NCI-H1048 (cell line): Measurements from ENCODE around the gene CDCA8.
"Not testable (repeated sequence)": the region's sequence is repeated elsewhere in the genome, so short reads cannot be mapped to it uniquely, and the experiment has no call there.

Experiments
- DNase-seq: peaks from one replicate; lab custom pipeline; 2025; lab: John Stamatoyannopoulos, UW

CDCA8 gene

DNA sequence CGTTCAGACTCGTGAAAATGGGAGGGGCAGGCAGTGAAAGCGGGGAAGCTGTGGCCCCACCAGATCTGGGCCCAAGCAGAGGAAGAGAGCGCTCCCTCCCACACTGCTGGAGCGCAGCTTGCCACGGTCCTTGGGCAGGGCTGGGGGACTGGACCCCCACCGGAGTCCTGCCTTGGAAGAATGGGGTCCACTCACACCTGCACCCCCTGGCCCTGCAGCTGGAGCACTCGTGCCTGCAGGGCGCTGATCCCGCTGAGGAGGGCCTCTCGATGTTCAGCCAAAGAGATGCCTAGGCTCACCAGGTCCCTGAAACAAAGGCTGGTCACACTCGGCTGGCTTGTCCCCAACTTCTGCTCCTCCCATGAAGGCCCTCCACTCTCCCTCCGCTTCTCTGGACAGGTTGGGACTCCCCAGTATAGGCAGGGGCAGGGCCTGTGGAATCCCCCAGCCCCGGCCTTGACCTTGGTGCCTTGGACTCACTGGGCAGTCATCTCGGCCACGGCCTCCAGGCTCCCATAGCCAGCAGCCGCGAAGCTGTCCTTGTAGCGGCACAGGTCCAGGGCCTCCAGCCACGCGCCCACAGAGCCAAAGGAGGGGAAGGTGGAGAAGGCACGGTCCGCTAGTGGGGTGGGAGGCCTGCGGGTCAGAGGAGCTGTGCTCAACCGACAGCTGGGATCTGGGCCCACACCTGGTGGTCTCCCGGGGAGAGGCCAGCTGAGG, 26.0 kb downstream of the CDCA8 start:
- DNase-seq: no peak

DNA sequence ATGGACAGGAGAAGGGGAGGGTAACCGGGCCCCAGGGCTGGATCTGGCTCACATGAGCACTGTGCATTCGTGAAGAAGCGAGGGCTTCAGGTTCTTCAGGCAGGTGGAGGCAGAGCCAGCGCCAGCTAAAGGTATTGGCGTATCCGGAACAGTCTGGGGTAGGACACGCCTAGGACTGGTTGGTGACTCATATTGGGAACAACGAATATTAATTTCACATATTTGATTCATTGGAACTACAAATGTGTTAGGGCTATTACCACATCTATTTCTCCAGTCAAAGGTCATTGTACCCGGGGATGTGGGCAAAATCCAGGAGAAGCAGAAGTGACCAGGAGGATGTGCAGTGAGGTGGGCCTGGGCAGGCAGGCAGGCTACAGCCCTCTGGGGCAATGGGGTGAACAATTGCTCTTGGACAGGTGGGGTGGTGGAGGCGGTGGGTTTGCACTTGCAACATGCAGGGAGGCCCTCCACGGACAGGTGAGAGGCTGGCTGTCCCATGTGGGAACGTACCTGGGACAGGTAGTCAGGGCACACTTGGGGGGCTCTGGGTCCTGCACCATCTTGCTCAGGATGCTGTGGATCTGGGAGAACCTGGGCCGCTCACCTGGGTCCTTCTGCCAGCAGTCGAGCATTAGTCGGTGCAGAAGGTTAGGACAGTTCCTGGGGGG, 26.7 kb downstream of the CDCA8 start:
- no peak for DNase-seq

DNA sequence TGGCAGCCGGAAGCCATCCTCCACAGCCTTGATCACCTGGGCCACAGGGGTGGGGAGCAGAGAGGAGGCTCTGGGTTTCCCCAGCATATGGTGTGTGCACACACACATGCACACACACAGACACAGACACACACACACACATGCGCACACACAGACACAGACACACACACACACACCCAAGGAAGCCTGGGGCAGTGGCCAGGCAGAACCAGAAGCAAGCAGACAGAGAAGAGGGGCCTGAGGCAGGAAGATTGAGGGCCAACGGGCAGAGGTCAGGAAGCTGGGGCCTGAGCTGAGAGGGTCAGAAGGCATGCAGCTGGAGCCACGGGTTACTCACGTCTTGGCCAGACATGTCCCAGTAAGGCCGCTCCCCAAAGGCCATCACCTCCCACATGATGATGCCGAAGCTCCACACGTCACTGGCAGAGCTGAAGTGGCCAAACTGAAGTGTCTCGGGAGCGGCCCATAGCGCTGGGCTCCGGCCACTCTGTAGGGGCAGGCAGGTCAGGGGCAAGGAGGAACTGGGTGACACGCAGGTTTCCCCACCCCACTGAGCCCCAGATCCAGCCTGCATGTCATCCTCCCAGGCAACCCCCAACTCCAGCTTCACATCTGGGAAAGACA, 27.4 kb downstream of the CDCA8 start:
- DNase-seq: no peak

DNA sequence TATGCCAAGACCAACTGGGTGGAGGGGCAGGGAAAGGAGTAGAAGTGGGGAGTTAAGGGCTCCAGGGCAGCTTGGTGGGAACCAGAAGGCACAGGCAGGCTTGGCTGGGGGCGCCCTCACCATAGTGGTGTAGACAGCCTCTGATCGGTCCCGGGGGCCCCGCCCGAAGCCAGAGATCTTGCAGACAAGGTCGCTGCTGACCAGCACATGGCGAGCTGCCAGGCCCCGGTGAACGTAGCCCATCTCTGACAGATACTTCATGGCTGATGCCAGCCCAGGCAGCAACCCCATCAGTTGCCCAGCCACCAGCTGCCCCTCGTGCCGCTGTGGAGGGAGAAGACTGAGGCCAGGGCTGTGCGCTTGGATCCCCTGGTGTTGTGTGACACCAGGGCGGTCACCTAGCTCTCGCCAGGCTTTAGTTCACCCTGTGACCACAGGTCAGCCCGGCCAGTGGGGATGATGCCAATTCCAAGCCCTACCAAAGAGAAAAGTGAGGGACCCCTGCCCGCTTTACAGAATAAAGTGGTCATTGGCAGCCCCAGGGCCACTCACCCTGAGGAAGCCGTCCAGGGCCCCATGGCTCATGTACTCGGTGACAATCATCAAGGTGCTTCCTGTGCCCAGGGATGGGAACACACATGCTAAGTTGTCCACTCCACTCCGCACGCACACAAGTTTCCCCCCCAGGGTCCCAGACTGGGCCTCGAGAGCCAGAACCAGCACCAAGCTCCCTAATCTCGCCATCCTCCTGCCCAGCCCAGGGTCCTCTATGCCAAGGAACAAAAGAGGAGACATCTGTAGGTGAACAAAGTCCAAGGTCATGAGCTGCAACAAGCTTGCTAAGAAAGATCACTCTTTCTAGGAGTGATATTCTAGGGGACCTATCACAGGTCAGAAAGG, 28.2 kb downstream of the CDCA8 start:
- no peak for DNase-seq

DNA sequence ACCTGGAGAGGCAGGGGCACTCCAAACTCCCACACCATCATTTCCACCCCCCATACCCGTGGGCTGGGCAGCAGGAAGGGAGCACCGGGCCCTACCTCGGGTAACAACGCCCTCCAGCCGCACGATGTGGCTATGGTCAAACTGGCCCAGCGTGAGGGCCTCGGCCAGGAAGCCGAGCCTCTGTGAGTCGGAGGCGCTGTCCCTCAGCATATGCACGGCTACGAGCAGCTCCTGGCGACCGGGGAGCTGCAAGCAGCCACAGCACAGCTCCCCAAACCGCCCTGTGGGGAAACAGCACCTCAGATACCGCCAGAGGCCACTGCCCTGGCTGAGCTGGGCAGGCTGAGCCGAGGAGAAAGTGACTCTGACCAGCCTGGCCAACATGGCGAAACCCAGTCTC, 29.2 kb downstream of the CDCA8 start:
- DNase-seq: no peak

DNA sequence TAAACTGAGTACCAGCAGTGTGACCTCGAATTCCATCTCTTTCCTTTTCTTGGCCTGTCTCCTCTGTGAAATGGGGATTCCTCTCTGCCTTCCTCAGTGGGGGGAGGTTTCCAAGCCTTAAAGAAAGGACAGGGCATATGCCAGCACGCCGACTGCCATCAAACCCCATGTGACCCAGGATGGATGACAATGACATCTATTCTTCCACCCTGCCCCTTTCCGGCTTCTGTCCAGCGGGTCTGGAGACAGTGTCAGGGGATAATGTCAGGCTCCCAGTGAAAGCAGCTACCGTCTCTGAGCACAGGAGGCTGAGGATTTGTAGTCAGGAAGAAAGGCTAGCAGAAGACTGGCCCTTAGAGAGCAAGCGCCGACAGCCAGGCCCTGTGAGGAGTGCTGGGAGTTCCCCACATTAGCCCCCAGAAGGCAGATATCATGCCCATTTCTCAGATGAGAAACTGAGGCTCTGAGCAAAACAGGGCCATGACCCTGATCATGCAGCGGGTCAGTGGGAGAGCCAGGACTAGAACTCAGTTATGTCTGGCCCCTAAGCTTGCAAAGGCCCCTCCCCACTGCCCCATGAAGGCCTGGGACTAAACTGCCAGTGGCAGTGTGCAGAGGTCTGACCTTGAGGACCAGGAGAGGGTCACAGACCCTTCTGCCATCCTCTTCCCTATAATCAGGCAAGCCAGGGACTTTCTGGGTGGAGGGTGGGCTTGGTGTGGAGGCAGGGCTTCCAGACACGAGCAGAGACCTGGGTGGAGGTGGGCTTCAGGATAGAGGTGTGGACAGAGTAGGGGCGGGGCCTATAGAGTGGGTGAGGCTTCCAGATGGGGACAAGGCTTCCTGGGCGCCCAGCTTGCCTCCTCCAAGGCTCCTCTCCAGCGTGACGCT, 30.1 kb downstream of the CDCA8 start:
- no peak for DNase-seq

DNA sequence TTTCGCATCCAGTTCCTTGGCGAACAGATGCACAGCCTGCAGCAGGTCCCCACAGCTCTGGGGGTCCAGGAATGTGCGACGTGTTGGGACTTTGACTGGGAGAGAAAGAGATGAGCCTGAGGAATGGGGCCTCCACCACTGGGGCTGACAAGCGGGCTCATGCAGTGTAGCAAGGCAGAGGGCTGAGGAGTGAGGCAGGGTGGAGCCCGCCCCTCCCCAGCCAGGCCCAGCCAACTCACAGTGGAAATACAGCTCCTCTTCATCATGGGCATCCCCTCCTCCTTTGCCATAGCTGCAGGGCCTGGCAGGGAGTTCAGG, 30.7 kb downstream of the CDCA8 start:
- DNase-seq: no peak

DNA sequence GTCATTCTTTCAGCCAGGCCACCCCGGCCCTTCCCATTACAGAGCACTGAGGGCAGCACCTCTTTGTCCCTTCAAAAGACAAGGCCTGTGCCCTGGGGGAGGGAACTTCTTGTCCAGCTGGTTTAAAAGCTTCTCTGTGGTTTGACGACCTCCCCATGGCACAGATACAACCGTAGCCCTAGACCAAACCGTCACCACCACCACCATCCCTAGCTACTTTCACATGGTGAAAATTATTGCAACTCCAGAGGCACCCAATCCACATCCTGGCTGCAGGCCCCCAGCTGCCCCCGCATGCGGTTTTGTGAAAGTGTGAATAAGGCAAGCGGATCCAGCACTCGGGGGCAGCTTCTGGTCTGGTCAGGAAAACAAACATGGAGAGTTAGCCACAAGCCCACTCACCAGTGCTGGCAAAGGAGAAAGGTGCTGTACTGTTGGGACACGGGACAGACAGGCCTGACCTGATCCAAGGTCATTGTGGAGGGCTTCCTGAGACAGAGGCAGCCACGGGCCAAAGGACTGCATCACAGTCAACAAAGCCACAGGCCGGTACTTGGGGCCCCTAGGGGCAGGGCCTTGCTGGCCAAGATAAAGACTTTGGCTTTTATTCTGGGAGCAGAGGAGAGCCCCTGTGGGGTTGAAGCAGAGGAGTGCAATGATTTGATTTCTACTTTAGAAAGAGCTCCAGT, 31.2 kb downstream of the CDCA8 start:
- DNase-seq: no peak

DNA sequence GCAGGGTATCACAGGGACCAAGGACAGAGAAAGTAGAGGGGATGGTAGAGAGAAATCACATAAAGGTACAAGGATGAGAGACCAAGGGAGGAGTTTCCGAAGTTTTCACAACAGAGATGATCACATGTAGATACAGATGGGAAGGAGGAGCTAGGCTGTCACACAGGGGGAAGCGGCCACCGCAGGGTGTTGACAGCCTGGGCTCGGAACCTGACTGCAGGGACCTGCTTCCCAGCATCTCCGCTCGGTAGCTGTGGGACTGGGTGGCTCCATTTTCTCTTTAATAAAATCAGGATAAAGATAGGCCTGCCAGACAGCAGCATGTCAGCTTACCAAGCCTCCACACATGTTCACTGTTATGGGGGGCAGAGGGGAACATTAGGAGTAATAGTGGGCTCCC, 32.3 kb downstream of the CDCA8 start:
- DNase-seq: no peak

DNA sequence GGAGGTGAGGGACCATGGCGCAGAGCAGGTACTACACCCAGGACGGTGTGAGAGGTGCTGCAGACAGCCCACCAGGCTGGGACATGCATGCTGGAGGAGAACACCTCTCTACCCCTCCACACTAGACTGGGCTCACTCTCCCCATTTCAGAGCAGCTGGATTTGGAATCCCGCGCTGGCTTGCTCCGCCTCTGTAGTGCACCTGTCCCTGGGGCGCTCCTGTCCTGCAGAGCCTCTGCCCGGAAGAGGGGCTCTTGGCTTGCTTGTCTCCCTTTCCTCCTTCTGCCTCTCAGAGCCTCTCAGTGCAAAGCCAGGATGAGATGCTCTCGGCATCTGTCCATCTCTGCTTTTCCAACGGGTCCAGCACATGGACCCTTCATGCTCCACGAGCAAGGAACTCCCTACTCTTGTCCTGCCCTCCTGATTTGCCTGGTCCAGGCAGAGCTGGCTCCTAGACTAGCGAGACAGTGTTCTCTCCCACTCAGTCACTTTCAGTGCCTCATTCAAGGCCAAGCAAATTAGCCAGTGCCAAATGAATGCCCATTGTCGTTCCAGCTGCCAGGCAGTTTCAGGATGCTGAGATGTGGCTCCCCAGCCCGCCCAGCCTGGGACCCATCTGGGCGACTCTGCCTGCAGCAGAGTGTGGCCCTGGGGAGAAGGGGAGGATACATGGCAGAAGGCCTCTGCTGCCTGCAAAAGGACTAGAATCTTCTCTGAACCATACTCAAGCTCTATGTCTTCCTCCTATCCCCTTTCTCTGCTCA, 33.7 kb downstream of the CDCA8 start:
- no peak for DNase-seq

DNA sequence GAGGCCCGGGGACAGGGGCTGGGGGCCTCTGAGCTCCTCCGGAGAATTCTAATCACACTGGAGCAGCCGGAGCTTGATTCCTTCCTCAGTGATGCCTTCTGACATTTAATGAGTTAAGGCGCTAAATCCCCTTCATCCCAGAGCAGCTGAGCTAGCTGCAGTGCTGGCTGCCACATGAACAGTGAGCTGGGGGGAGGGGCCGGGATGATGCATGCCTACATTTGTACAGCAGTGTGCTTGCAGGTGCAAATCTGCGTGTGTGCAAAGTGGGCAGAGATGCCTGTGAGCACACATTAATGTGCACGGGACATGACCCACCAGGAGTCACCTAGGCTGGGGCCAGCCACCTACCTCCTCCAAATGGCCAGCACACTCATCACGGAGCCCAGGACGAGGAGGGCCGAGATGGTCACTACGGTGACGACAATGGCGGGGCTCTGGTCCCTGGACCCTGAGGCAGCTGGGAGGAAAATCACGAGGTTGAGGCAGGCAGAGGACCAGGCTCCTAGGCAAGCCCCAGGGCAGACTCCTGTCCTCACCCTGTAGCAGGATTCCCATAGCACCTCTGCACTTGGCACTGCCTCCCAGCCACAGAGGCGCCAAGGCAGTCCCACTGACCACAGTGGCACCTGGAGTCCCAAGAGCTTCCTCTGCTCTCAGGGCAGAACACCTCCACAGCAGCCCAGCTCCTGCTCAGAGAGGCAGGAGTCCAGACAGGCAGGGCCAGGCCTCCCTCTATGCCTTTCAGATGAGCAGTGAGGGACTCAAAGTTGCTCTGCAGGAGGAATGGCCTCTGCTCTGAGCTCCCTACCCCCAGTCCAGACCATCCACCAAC, 34.7 kb downstream of the CDCA8 start:
- no peak for DNase-seq

DNA sequence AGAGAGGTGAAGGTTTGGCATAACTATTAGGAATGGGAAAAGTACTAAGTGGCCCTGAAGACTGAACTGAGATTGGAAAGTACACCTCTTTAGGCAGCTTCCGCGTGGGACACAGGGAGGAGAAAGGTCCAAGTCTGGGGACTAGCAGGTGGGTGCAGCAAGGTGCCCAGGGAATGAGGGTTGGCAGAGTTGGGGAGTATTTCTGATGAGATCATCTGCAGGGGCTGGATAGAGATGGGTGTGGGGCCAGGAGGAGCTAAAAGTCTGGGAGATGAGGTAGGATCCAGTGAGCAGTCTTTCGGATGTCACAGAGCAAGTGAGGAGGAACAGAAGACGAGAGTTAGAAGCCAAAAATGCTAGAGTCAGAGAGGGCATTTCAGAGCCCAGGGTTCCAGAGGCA, 36.1 kb downstream of the CDCA8 start:
- no peak for DNase-seq

DNA sequence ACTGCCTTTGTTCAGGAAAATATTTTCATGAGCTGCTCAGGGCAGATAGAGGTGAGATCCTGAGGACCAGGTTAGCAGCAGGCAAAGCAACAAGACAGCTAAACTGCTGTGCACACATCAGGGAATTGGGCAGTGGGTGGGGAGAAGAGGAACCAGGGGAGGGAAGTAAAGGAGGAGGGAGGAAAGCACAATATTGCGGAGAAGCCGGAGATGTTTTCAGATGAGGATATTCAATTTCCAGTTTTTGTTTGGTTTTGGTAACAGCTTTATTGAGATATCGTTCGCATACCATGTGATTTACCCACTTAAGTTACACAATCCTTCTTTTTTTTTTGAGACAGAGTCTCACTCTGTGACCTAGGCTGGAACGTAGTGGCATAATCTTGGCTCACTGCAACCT, 38.1 kb downstream of the CDCA8 start:
- no peak for DNase-seq

DNA sequence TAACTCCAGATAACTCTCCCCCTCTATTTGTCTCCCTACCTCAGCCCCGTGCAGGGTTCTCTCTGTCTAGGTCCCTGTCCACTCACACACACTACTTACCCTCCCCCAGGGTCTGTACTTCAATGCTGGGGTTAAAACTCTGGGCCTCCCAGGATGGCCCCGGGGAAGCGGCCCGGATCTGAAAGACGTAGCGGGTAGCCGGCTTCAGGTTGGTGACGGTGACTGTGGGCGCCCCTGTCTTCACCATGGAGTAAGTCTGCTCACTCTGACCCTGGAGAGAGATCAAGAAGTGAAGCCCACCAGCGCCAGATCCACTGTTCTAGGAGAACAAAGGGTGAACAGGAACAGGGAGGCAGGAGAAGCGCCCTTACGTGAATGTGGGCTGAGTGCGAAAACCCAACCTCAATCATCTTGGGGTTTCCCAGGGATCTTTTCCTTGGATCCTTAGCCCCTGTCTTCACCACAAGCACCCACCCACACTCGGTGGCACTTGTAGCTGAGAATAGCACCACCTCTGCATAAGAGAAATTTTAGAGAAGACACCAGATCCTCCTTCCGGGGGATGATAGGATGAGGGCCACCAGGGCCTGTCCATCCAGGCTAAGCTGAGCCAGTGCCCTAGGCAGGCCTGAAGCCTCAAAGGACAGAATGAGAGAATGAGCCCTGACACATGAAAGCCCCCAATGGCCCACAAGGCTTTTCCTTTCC, 39.1 kb downstream of the CDCA8 start:
- no peak for DNase-seq

DNA sequence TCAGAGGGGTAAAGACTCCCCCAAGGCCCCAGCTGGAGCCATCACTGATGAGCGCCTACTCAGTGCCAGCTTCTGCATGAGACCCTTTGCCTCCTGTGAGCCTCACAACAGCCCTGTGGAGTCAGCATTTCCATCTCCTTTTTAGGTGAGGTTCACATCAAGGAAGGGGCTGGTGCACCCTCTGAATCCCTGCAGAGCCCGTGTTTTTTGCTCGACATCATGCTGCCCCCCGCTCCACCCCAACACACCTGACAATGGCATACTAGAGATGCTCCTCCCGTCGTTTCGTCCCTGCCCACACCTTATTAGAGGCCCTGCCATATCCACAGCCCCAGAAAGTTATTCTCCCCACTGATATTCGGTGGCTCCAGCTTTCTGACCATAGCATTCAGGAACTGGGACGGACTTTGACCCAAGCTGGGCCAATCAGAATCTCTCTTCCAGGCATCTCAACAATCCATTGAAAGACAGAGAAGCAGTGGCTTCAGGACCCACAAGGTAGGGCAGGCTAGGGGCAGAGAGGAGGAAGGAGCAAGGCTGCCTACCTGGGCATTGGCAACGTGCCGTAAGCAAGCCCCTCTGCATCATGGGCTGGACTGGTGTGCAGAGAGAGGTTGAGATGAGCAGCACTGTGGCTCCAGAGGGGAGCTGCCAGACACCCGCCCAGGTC, 39.9 kb downstream of the CDCA8 start:
- DNase-seq: no peak

DNA sequence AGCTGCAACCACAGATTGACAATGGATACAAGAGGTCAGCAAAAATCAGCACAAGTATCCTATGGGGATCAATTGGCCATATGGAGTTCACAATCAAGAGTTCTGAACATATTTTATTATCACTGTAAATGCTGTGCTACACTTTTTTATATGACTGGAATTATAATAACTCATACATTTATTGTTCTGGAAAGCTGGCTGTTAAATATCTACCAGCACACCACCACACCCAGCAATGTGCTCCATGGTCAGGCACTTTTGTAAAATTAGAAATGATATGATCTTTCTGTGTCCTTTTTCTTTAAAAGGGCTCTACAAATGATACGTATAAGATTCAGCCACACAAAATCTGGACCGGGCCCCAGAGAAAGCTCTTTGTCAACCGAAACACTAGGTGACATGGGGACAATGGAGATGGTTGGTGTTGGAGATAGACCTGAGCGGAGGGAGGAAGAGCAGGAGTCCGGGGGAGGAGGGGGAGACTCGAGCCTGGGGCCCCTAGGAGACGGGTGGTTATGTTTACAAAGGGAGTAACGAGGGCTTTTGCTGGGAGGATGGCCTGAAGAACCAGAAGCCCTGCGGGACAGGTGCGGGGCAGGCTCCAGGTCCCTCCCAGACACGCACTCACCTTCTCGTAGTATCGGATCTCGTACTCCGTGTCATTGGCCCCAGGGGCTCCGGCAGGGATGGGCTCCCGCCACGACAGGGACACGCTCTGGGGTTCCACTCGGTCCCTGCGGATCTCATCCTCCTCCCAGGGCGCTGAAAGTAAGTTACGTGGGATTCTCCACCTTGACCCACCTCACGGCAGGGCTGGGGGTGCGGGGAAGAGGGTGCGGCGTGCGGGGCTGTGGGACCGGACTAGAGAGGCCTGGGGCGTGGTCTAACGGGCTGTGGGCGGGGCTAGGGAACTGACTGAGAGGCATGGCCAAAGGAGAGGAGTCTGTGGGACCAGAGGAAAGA, 42.6 kb downstream of the CDCA8 start:
- DNase-seq: no peak

DNA sequence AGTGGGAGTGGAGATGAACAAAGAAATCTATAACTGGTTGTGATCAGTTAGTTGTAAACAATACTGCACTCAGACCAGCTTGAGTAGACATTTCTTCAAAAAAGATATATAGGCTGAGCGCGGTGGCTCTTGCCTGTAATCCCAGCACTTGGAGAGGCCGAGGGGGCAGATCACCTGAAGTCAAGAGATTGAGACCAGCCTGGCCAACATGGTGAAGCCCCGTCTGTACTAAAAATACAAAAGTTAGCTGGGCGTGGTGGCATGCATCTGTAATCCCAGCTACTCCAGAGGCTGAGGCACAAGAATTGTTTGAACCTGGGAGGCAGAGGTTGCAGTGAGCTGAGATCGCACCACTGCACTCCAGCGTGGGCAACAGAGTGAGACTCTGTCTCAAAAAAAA, 45.7 kb downstream of the CDCA8 start:
- not testable (repeated sequence) for DNase-seq
